Astrocyte of the spinal cord (primary cell): Measurements from ENCODE around the gene OLIG3.

Source experiments
- DNase-seq: peaks from one replicate; pipeline ENCODE4 v3.0.0; 2011; ENCODE audit warnings: low read depth, low spot score
- H3K4me3 ChIP-seq: 2 replicates; pipeline ENCODE4 v1.5.1; 2011; ENCODE audit warnings: low read depth, mild to moderate bottlenecking, low read length, moderate library complexity
- CTCF ChIP-seq: IDR thresholded peaks from 2 replicates; pipeline ENCODE4 v1.5.1; 2012; ENCODE audit warnings: low read depth, mild to moderate bottlenecking, low read length, inconsistent platforms
- in situ Hi-C: cut with HindIII; loops from 2 replicates; pipeline ENCODE4 v1.10.0; 2017; ENCODE audit warnings: low sequenced_read_pairs

Gene OLIG3

GRCh38 chr6:137496368-137496767 is 2.2 kb upstream of the OLIG3 start:
- in situ Hi-C loops, result no loop called here
- DNase-seq, result no peak
- no peak for TF ChIP-seq CTCF

GRCh38 chr6:137495703-137496336 is 1.6 kb upstream of the OLIG3 start:
- DNase-seq, result no peak
- no peak overlapping the region for H3K4me3 ChIP-seq
- TF ChIP-seq CTCF, result no peak
- in situ Hi-C loops, result no loop called here

More at GRCh38 chr6:137496368-137496767, 2.2 kb upstream of the OLIG3 start:
- no peak overlapping the region for H3K4me3 ChIP-seq

- DNase-seq, result peak; percentile 22
- in situ Hi-C loops, result no loop called here
- TF ChIP-seq CTCF, result no peak
- no peak overlapping the region for H3K4me3 ChIP-seq
Measured at GRCh38 chr6:137494988-137495702, 951 bp upstream of the OLIG3 start.

- no peak overlapping the region for H3K4me3 ChIP-seq
- no peak for TF ChIP-seq CTCF
- in situ Hi-C loops, result no loop called here
- no peak for DNase-seq
Measured at GRCh38 chr6:137493218-137494038, 766 bp downstream of the OLIG3 start.

GRCh38 chr6:137492289-137493217 is 1.6 kb downstream of the OLIG3 start:
- DNase-seq, result no peak
- TF ChIP-seq CTCF, result no peak
- H3K4me3 ChIP-seq, result no peak overlapping the region
- in situ Hi-C loops, result no loop called here

GRCh38 chr6:137491478-137491877 is 2.7 kb downstream of the OLIG3 start:
- no peak for TF ChIP-seq CTCF
- H3K4me3 ChIP-seq, result no peak overlapping the region
- in situ Hi-C loops, result no loop called here
- no peak for DNase-seq
